ENCODE measurements around the gene FADS2. TPM values are rescaled to one million over a fixed set of nuclear protein-coding genes. Genes with fewer than 3 reads are reported as not detected.
A peak's percentile ranks its signal among the peaks of the same experiment; 100 is the strongest.

The FADS2 gene
- total RNA-seq, 1 experiment from 2014 or later: 36.3 TPM

DNA sequence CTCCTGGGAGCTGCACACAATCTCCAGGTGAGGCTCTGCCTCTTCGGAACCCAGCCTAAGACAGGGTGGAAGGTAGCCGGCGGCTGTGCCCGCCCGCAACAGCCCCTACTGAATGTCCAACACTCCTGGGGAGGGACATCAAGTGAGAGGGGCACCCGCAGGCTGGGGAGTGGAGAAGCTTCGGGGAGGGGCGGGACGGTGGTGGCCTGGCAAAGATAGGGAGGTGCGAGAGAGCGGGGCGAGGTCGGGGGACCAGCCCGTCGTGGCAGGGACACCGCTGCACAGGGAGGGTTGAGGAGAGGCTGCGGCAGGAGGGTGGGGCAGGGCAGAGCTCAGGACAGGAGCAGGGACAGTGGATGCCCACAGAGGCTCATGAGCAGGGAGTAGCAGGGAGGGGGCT is 72.2 kb downstream of the FADS2 start:
- BruUV-seq (replicated peaks): no TSS peak

GRCh38 chr11:61901397-61901796 is 73.3 kb downstream of the FADS2 start:
- Mint-ChIP-seq H3K9me3 (ENCODE audit: unreplicated experiment) (no peaks in the 10 kb centered on the region), H3K4me3 (ENCODE audit: unreplicated experiment) (no peak overlapping the region), H3K27me3 (ENCODE audit: insufficient read depth, unreplicated experiment) (no peaks in the 10 kb centered on the region), H3K4me1 (ENCODE audit: low read depth, unreplicated experiment) (no peaks in the 10 kb centered on the region), H3K36me3 (ENCODE audit: insufficient read depth, unreplicated experiment) (peaks cover 6% of the 10 kb centered on the region), H3K27ac (ENCODE audit: unreplicated experiment) (no peak overlapping the region)
- no peaks in the 10 kb centered on the region for H3K27me3 ChIP-seq (replicated peaks; ENCODE audit: control insufficient read depth, insufficient read depth, low read length)
- peak in 1 of 2 experiments; percentile 7 for TF ChIP-seq CTCF (IDR thresholded peaks at IDR 0.05; ENCODE audit: insufficient read depth in 1 of 2, low read depth in 1 of 2, low read length in 1 of 2, severe bottlenecking in 1 of 2, unreplicated experiment in 1 of 2)
- no peaks in the 10 kb centered on the region for H3K4me1 ChIP-seq
- no peaks in the 10 kb centered on the region for H3K9me3 ChIP-seq
- DNase-seq: no peak
- ChIA-PET POLR2A (no interaction called here), CTCF (interaction anchor here (0.5 to 7.2 kb wide), 8 partner anchors 13 to 207 kb away, joined by 3 to 274 read pairs (median 3); partner anchors contain the start of gene BEST1)
- no TSS peak for BruUV-seq (replicated peaks)
- no peak overlapping the region for H3K4me3 ChIP-seq (ENCODE audit: low read depth, low read length)
- intact Hi-C loops (cut with micrococcal nuclease; ENCODE audit: unreplicated experiment): no loop called here
- no peaks in the 10 kb centered on the region for H3K36me3 ChIP-seq (ENCODE audit: control insufficient read depth, insufficient read depth, low read length)

More for the DNA sequence above, 72.2 kb downstream of the FADS2 start:
- H3K4me3 Mint-ChIP-seq (ENCODE audit: unreplicated experiment): no peak overlapping the region
- intact Hi-C loops (cut with micrococcal nuclease; ENCODE audit: unreplicated experiment): no loop called here
- H3K36me3 Mint-ChIP-seq (ENCODE audit: insufficient read depth, unreplicated experiment): peaks cover 6% of the 10 kb centered on the region
- no peak for TF ChIP-seq CTCF (IDR thresholded peaks at IDR 0.05; ENCODE audit: insufficient read depth in 1 of 2, low read depth in 1 of 2, low read length in 1 of 2, severe bottlenecking in 1 of 2, unreplicated experiment in 1 of 2)
- Histone ChIP-seq H3K4me3 (ENCODE audit: low read depth, low read length) (no peak overlapping the region), H3K9me3 (no peaks in the 10 kb centered on the region), H3K27me3 (replicated peaks; ENCODE audit: control insufficient read depth, insufficient read depth, low read length) (no peaks in the 10 kb centered on the region), H3K4me1 (no peaks in the 10 kb centered on the region), H3K36me3 (ENCODE audit: control insufficient read depth, insufficient read depth, low read length) (no peaks in the 10 kb centered on the region)
- no peaks in the 10 kb centered on the region for H3K27me3 Mint-ChIP-seq (ENCODE audit: insufficient read depth, unreplicated experiment)
- no peak for DNase-seq
- ChIA-PET CTCF (interaction anchor here (0.7 to 7.2 kb wide), 5 partner anchors 47 to 208 kb away, joined by 3 to 274 read pairs (median 40); partner anchors contain the start of gene BEST1), POLR2A (no interaction called here)
- H3K9me3 Mint-ChIP-seq (ENCODE audit: unreplicated experiment): no peaks in the 10 kb centered on the region
- no peaks in the 10 kb centered on the region for H3K4me1 Mint-ChIP-seq (ENCODE audit: low read depth, unreplicated experiment)
- peak overlapping the region; percentile 51 for H3K27ac Mint-ChIP-seq (ENCODE audit: unreplicated experiment)

GRCh38 chr11:61902313-61902712 is 74.2 kb downstream of the FADS2 start:
- Mint-ChIP-seq H3K4me1 (ENCODE audit: low read depth, unreplicated experiment) (no peaks in the 10 kb centered on the region), H3K9me3 (ENCODE audit: unreplicated experiment) (no peaks in the 10 kb centered on the region), H3K36me3 (ENCODE audit: insufficient read depth, unreplicated experiment) (peaks cover 6% of the 10 kb centered on the region), H3K27ac (ENCODE audit: unreplicated experiment) (no peak overlapping the region), H3K4me3 (ENCODE audit: unreplicated experiment) (no peak overlapping the region), H3K27me3 (ENCODE audit: insufficient read depth, unreplicated experiment) (no peaks in the 10 kb centered on the region)
- no peak for DNase-seq
- Histone ChIP-seq H3K36me3 (ENCODE audit: control insufficient read depth, insufficient read depth, low read length) (no peaks in the 10 kb centered on the region), H3K9me3 (no peaks in the 10 kb centered on the region), H3K27me3 (replicated peaks; ENCODE audit: control insufficient read depth, insufficient read depth, low read length) (no peaks in the 10 kb centered on the region), H3K4me3 (ENCODE audit: low read depth, low read length) (no peak overlapping the region), H3K4me1 (no peaks in the 10 kb centered on the region)
- BruUV-seq (replicated peaks): no TSS peak
- POLR2A ChIA-PET: no interaction called here
- TF ChIP-seq CTCF (IDR thresholded peaks at IDR 0.05; ENCODE audit: insufficient read depth in 1 of 2, low read depth in 1 of 2, low read length in 1 of 2, severe bottlenecking in 1 of 2, unreplicated experiment in 1 of 2): no peak
- intact Hi-C loops (cut with micrococcal nuclease; ENCODE audit: unreplicated experiment): no loop called here
- CTCF ChIA-PET: interaction anchor here (0.5 to 2.8 kb wide), 3 partner anchors 45 to 1599 kb away, joined by 3 to 12 read pairs (median 4); no protein-coding TSS in a partner anchor

Data from Caco-2 (cell line).